HG02840 (cell line): ENCODE data around the gene MAN2A2.
A peak's percentile ranks its signal among the peaks of the same experiment; 100 is the strongest.

ENCODE experiments used
- ATAC-seq: cut with Tn5 transposase; IDR thresholded peaks from one replicate; pipeline ENCODE4 v1.9.1; 2021; ENCODE audit warnings: mild to moderate bottlenecking, moderate library complexity, moderate number of reproducible peaks; ENCODE audit not compliant: unreplicated experiment, low FRiP score

Gene MAN2A2

DNA sequence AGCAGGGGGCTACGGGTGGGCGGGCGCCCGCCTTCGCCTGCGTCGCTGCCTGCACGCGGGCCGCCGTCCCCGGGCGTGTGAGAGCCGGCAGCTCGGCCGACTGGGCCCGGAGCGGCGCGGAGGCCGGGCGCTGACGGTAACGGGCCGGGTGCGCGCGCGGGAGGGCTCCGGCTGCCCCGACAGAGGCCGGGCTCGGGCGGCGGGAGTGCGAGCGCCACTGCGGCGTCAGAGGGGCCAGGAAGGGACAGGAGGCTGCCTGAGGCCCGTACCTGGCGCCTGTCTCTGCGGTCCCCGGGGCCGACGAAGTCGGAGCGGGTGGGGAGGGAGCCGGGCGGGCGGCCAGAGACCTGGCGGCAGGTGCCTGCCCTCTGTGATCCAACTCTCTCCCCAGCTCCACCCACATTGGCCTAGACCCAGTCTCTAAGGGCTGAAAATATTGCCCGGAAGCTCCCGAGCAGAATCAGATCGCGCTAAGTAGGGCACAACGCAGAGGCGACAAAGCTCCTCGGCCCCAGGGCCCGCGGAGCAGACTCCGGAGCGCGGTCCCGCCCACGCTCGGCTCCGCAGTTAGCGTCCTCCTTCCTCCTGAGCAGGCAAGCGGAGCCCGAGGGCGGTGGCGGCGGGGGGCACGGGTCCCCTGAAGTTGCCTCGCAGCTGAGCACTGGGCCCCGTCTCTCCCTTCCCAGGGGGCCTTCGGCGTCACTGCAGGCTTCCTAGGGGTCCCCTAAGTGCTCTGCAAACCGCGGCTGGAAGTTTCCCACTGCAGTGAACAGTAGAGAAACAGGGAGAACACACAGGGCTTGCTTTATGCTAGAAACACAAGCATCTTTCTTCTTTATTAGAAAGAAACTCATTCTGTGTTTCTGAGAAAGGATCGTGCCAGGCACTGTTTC is at the start of gene MAN2A2:
Gene MAN2A2 (plus strand): TSS at position 463 of the 893 bp plus-strand sequence. CDS start 906 bp downstream, outside the sequence.
- peak; percentile 36 for ATAC-seq

DNA sequence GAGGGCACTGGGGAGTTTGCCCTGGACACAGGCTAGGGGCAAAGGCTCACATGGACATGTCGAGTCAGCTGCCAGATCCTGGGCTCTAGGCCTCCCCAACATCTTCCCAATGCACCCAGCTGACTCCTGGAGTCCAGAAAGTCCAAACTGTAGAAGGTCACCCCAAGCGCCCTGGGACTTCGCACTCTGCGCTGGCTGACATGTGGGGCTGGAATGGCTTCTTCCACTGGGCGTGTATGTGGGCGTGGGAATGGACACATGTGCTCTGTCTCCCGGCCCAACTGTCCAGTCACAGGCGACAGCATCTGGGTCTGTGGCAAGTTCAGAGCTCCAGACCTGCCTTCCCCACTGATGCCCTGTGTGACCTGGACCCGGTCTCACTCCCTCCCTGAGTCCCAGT is 48.0 kb upstream of the MAN2A2 start:
- no peak for ATAC-seq

DNA sequence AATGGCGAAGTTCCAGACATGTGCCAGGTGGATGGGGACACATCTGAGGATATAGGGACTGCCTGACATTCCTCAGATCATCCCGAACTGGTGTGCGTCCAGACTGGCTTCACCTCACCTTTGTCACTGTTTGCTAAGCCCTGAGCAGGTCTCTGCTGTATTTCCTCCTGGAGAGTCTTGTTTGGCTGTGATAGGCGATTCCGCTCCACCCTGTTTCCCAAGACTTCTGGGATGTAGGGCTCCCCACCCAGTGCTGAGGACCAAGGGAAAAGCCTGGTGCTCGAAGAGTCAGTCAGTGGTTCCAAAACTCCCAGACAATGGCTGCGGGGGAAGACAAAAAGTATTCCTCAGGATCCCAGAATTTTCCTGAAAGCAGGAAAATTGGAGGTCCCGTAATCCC is 45.8 kb upstream of the MAN2A2 start:
- ATAC-seq: no peak

DNA sequence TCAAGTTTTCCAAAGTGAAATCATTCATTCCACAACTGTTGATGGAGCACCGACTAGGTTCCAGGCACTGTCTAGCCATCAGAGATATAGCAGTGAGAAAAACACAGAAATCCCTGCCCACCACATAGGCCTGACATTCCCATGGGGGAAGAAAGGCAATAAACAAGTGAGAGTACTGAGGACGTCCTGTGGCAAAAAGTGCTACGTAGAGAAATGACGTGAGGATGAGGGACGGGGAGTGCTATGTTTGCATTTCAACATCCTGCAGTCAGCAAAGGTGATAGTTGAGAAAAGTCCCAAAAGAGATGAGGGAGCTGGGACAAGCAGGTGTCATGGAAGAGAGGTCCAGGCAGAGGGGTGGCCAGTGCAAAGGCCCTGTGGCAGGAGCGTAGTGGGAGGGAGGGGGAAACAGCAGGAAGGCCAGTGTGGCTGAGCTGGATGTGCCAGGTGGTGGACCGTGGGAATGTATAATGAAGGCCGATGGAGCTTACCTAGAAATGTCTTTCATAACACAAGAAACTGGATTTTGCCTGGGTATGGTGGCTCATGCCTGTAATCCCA is 45.1 kb upstream of the MAN2A2 start:
- no peak for ATAC-seq

DNA sequence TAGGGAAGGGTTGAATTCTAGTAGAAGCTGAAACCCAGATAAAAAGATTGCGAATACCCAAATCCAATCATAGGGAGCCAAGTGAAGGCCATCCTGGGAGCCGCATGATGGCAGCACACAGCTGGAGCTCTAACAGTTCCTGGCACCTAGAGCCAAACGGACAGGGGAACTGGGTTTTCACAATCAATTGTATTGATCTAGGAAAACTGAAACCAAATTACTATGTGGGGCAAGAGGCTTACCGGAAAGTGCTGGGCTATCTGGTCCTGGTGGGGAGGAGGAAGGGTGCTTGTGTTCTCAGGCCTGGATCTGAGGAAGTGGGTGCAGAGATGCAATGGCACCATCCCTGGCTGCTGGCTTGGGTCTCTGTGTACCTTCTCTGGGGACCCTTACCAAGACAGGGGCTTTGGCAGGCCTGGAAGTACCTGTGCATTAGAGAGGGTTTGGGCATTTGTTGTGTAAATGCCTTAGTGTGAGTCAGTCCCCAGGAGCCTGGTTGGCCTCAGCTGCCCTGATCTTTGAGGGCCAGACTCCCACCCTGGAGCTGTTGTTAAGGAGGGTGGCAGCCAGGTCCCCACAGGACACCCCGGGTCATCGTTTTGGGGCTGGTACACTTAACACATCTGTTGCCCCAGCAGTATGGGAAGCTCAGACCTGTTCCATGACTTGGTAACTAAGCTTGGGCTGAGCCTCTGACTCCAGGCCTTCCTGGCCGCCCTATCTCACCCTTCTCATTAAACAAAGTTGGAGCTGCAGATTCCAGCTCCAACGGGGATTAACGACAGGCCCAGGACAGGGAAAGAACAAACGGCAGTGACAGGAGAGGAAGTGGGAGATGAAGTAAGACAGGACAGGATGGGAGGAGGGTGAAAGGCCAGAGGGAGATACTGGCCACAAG is 43.6 kb upstream of the MAN2A2 start:
- ATAC-seq: no peak

DNA sequence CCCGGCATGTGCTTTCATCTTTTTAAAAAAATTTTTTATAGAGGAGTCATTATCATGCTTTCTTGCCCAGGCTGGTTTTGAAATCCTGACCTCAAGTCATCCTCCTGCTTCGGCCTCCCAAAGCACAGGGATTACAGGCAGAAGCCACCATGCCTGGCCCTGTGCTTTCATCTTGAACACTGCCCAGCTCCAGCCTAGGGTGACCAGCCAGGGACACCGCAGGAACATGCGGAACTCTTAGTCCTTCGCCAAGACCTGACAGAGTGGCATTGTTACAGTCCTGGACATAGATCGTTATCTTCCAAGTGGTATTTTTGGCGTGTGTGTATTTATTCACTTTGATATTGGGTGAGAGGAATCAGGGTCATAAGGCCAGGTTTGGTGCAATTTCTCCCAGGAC is 42.7 kb upstream of the MAN2A2 start:
- no peak for ATAC-seq

- no peak for ATAC-seq
Measured at GRCh38 chr15:90860942-90861675, 42.0 kb upstream of the MAN2A2 start.

DNA sequence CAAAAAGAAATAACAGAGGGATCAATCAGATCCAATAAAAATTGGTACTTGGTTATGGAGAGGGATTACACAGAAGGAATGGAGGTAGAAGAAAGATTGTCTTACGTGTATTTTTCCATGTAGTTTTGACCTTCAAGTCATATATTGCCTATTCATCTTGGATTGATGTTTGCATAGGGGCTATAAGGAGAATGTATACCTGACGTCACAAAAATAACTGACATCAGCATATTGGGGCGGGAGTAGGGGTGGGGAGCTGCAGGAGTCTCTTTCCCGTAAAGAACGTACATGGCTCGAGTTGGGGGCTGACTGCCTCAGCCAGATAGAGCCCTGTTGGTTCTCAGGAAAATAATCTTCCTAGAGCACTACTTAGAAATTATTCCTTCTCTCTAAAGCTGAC is 40.6 kb upstream of the MAN2A2 start:
- ATAC-seq: no peak

DNA sequence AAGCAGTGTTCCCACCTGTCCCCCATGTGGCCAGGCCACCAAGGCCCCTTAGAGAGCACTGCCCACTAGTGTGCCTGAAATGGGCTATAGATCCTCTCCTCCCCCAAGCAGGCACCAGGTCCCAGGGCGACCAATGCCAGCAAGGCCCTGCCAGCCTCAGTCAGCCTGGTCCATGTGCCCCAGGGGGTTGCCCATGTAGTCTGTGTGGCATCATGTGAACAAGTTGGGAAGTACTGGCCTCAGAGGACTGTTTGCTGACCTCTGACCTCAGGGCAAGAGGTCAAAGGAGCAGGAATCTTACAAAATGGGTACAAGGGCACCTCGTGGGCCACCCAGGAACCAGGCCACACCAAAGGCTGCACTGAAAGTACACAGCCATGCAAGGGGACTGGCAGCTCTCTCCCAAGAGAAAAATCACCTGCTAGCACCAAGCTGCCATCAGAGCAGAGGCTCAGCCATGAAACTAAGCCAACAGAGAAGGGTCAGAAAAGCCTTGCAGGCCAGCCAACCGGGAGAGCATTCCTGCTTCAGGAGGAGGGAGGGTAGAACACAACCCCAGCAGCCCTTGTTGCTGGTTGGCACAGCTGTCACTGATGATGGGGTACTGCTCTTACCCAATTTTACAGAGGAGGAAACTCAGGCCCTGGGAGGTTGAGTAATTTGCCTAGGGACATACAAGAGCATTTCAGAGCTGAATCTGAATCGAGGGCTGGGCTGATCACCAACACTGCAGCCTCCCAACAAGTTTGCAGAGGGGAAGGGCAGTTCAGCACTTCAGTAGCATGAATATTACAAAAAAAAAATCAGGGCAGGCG is 39.9 kb upstream of the MAN2A2 start:
- no peak for ATAC-seq

DNA sequence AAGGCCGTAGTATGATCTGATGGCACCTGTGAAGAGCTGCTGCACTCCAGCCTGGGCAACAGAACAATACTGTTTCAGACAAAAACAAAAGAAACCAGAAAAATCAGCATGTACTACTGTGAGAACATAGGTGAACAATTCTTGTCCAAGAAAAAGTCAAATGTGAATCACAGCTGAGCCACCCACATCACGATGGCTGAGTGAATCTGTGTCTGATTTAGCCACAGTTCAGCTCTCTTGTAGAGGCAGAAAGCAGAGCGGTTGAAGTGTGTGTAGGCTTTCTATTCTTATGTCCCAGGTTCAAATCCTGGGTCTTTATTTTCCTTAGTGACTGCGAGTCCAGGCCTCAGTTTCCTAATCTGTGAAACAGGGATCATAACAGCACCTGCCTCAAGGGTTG is 39.1 kb upstream of the MAN2A2 start:
- no peak for ATAC-seq

- ATAC-seq: no peak
Measured at GRCh38 chr15:90864507-90864906, 38.6 kb upstream of the MAN2A2 start.

DNA sequence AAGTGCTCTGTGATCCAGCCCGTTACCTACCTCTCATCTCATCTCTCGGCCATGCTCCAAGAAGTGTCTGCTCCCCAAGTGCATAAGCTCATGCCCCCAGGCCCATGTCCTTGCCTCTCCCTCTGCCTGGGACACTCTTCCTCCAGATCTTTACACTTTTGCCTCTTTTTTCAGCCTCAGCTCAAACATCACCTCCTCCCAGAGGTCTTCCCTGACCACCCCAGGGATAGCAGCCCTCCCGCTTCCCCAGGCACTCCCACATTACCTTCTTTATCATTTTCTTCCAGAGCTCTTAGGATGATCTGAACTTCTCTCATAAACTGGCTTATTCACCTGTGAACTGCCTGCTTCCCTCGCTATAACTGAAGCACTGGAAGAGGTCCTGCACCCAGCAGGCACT is 37.4 kb upstream of the MAN2A2 start:
- ATAC-seq: no peak

- no peak for ATAC-seq
Measured at GRCh38 chr15:90866161-90866715, 36.9 kb upstream of the MAN2A2 start.

GRCh38 chr15:90866800-90867199 is 36.3 kb upstream of the MAN2A2 start:
- ATAC-seq: no peak

GRCh38 chr15:90868261-90868689 is 34.8 kb upstream of the MAN2A2 start, which contains the start of gene FURIN:
TSS of gene FURIN (plus strand) at chr15:90868588. CDS start at chr15:90875741, 7,153 bp downstream.
- ATAC-seq: no peak

DNA sequence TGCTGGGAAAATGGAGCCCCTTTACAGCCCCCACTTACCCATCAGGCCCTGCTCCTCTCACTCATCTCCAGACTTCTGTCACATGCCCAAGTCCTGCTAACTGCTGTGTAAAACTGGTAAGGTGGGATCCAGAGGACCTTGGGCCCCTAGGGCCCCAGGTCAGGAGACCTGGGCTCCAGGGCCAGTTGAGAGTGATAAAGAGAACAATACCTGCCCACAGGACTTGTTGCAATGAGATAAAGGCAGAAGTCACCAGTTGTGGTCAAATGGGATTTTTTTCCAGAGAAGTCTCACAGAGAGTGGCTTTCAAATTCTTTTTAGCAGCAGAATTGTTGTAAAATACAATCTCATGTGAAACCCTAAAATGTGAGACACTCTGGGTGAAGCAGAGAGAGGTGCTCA is 34.0 kb upstream of the MAN2A2 start:
- no peak for ATAC-seq

- no peak for ATAC-seq
Measured at GRCh38 chr15:90869601-90870353, 33.3 kb upstream of the MAN2A2 start.

- ATAC-seq: no peak
Measured at GRCh38 chr15:90870354-90871138, 32.6 kb upstream of the MAN2A2 start.
